Pancreas (tissue), 10 donors: ENCODE results near the gene NCF4. TPM values are rescaled to one million over a fixed set of nuclear protein-coding genes. Genes with fewer than 3 reads are reported as not detected.
A peak's percentile ranks its signal among the peaks of the same experiment; 100 is the strongest.

Source experiments
- ATAC-seq, 4 donors: fragments of 200-7000 bp; cut with Tn5 transposase; one replicate each; pipeline versions ENCODE4 v1.8.0 to v1.9.1; 2020; ENCODE audit warnings: mild to moderate bottlenecking in 4 of 4, moderate library complexity in 4 of 4
- DNase-seq, 6 donors: peaks; one replicate each; pipeline ENCODE4 v3.0.0-alpha.2; 2020
- FAIRE-seq: peaks from 2 replicates; lab custom pipeline; 2012; peaks lifted over from hg19 to GRCh38; lab: Jason Lieb, UNC
- H3K27ac ChIP-seq, 4 donors: fragments of 200-600 bp; sonication (generic); 1 replicate in 3 of 4; 2 replicates in 1 of 4; pipeline versions ENCODE4 v1.5.0 to v1.8.0; 2020
- H3K27me3 ChIP-seq, 4 donors: fragments of 200-600 bp; one replicate each; pipeline ENCODE4 v1.8.0; 2021
- H3K36me3 ChIP-seq, 3 donors: fragments of 200-600 bp; sonication (generic) in 1 of 3; one replicate each; pipeline versions ENCODE4 v1.5.0 to v1.8.0; 2020 to 2021
- H3K4me1 ChIP-seq, 3 donors: fragments of 200-600 bp; one replicate each; pipeline ENCODE4 v1.8.0; 2021
- H3K4me3 ChIP-seq, 4 donors: fragments of 200-600 bp; sonication (generic) in 2 of 4; one replicate each; pipeline versions ENCODE4 v1.5.0 to v1.8.0; 2020 to 2021
- H3K9me3 ChIP-seq, 4 donors: fragments of 200-600 bp; one replicate each; pipeline ENCODE4 v1.8.0; 2021
- WGBS, 2 donors: extraction: QIAGEN DNeasy Blood & Tissue Kit; methylation state at CpG; one replicate each; pipeline ENCODE4 v1.1.7; 2013; 5-methylcytosine and 5-hydroxymethylcytosine counted together
- intact Hi-C, 3 donors: fragments of 100-400 bp; cut with DNase I; formaldehyde crosslinking; loops; one replicate each; pipeline versions ENCODE4 v1.11.1 to v1.14.2; 2022
- polyA plus RNA-seq, 2 donors: library from polyadenylated mRNA; stranded (reverse); fragments of 200-250 nt; gene quantifications; one replicate each; pipeline ENCODE4 v1.2.3, GENCODE V29; 2013
- total RNA-seq, 6 donors: library from RNA; stranded (reverse); fragmentation: NEBNext Ultra II Directional in 4 of 6; extraction: Animal tissue kit (Norgen Biotek cat#: 25700) in 4 of 6; gene quantifications; one replicate each; pipeline versions ENCODE4 v1.2.1 to v1.2.4, GENCODE V29; 2021 to 2023
- TF ChIP-seq, protein P1 (sequence below), 4 donors: fragments of 200-600 bp; sonication (generic) in 3 of 4; IDR thresholded peaks; one replicate each; pipeline versions ENCODE4 v1.5.0 to v1.8.0; 2021; ENCODE audit warnings: antibody characterized with exemption in 4 of 4
- donor health status: healthy with polysubstance abuse.
- donor health status: DM: no; HTN: no; CAD: no; lungs with moderate emphysema.
- donor health status: DM: no; HTN: no; CAD: no.
- donor health status: control.
- donor health status: control.
- donor health status: Bipolar disorder and iron deficiency.
- donor health status: DM: yes; HTN: yes; CAD: no.
- donor health status: DM: no; HTN: no; CAD: no.
- donor health status: DM: no; HTN: no; CAD: no.
- donor health status: DM: yes; HTN: yes; CAD: no.

Gene NCF4
- total and polyA plus RNA-seq, 8 donors, result 0.32 to 7.1 (median 3.2) TPM

DNA sequence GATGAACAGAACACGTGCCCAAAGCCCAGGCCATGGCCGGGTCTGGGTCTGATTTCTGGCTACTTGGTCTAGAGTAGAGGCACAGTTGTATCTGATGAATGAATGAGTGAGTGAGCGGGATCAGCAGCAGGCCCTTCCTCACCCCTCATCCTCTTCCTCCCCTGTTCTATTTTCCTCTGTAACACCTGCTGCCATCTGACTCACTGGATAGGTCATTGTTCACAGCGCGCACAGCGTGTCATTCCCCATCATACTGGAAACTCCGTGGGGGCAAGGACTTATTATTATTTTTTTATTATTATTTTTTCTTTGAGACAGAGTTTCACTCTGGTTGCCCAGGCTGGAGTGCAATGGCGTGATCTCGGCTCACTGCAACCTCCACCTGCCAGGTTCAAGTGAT is 13.9 kb downstream of the NCF4 start:
- FAIRE-seq (no peak), DNase-seq (no peak), ATAC-seq (no peak)
- TF ChIP-seq, protein P1, sequence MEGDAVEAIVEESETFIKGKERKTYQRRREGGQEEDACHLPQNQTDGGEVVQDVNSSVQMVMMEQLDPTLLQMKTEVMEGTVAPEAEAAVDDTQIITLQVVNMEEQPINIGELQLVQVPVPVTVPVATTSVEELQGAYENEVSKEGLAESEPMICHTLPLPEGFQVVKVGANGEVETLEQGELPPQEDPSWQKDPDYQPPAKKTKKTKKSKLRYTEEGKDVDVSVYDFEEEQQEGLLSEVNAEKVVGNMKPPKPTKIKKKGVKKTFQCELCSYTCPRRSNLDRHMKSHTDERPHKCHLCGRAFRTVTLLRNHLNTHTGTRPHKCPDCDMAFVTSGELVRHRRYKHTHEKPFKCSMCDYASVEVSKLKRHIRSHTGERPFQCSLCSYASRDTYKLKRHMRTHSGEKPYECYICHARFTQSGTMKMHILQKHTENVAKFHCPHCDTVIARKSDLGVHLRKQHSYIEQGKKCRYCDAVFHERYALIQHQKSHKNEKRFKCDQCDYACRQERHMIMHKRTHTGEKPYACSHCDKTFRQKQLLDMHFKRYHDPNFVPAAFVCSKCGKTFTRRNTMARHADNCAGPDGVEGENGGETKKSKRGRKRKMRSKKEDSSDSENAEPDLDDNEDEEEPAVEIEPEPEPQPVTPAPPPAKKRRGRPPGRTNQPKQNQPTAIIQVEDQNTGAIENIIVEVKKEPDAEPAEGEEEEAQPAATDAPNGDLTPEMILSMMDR (IDR thresholded peaks at IDR 0.05), result no peak
- 81 to 91% methylated on average over 8 to 9 of the region's 9 CpGs for WGBS, 2 donors
- peaks cover 0 to 4% (median 0%) of the 10 kb centered on the region in 3 donors for H3K4me1 ChIP-seq
- no peaks in the 10 kb centered on the region for H3K36me3 ChIP-seq
- H3K9me3 ChIP-seq, result no peaks in the 10 kb centered on the region
- intact Hi-C loops, result loop anchor here in 1 of 3 donors (10.0 kb wide), 1 partner anchor 170 kb away; no protein-coding TSS in a partner anchor
- no peaks in the 10 kb centered on the region for H3K27me3 ChIP-seq
- peak overlapping the region in 1 of 4 donors; percentile 56 for H3K27ac ChIP-seq
- H3K4me3 ChIP-seq, result no peak overlapping the region

DNA sequence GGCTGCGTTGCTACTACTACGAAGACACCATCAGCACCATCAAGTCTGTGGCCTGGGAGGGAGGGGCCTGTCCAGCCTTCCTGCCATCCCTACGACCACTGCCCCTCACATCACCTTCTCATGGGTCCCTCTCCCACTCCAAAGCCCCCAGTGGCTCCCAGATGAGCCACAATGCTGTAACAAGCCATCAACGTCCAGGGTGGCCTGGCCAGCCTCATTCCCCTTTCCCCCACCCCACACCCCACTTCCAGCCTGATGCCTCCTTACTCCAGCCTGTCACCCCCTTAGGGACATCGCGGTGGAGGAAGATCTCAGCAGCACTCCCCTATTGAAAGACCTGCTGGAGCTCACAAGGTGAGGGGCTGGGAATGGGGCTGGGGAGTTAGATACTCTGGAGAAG is 14.9 kb downstream of the NCF4 start:
- H3K4me1 ChIP-seq, result peaks cover 0 to 4% (median 0%) of the 10 kb centered on the region in 3 donors
- FAIRE-seq (no peak), ATAC-seq (no peak), DNase-seq (no peak)
- H3K9me3 ChIP-seq, result no peaks in the 10 kb centered on the region
- no peak overlapping the region for H3K27ac ChIP-seq
- H3K36me3 ChIP-seq, result no peaks in the 10 kb centered on the region
- 66 to 78% methylated on average over 6 of the region's 6 CpGs for WGBS, 2 donors
- intact Hi-C loops, result loop anchor here in 1 of 3 donors (10.0 kb wide), 1 partner anchor 169 kb away; no protein-coding TSS in a partner anchor
- TF ChIP-seq, protein P1 (IDR thresholded peaks at IDR 0.05), result no peak
- H3K4me3 ChIP-seq, result no peak overlapping the region
- no peaks in the 10 kb centered on the region for H3K27me3 ChIP-seq

DNA sequence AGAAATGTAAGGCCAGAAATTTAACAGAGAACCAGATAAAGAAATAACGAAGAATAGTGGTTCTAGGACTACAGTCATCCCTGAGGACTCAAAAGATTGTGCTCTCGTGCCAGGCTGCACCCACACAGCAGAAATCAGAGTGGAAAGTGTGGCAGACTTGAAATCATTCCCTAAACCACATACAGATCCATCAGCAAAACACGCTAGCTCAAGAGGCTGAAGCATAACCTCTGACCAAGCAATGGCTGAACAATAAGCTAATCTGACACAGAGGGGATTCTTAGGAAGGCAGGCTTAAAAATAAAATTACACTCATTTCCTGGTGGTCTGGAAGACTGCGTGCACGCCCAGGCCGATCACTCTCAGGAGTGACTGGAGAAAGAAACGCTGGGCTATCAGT is 19.0 kb downstream of the NCF4 start:
- DNase-seq (no peak), ATAC-seq (no peak), FAIRE-seq (no peak)
- TF ChIP-seq, protein P1 (IDR thresholded peaks at IDR 0.05), result no peak
- no peak overlapping the region for H3K27ac ChIP-seq
- no peak overlapping the region for H3K4me3 ChIP-seq
- no peaks in the 10 kb centered on the region for H3K9me3 ChIP-seq
- intact Hi-C loops, result loop anchor here in 1 of 3 donors (10.0 kb wide), 1 partner anchor 165 kb away; no protein-coding TSS in a partner anchor
- H3K4me1 ChIP-seq, result no peaks in the 10 kb centered on the region
- no peaks in the 10 kb centered on the region for H3K27me3 ChIP-seq
- H3K36me3 ChIP-seq, result no peaks in the 10 kb centered on the region
- WGBS, 2 donors, result 75 to 84% methylated on average over 7 of the region's 7 CpGs

DNA sequence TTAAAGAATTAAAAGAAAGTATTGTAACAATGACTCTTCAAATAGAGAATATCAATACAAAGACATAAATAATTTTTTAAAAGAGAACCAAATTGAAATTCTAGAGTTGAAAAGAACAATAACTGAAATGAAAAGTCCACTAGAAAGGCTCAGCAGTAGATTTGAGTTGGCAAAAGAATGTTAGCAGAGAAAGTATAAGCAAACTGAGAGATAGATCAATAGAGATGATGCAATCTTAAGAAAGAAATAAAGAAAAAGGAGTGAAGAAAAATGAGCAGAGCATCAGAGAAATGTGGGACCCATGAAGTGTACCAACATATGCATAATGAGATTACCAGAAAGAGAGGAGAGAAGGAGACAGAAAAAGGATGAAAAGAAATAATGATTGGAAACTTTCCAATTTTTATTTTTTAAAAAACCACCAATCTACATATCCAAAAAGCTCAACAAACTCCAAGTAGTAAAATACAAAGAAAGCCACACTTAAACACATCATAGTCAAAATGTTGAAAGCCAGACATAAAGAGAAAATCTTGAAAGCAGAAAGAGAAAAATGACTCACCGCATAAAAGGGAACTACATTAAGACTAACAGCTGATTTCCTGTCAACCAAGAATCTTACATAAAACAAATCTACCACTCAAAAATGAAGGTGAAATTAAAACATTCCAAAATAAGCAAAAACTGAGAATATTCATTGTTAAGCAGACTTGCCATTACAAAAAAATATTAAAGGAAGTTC is 20.9 kb downstream of the NCF4 start:
- 89 to 93% methylated on average over 1 of the region's 1 CpG for WGBS, 2 donors
- Histone ChIP-seq H3K36me3 (no peaks in the 10 kb centered on the region), H3K4me3 (no peak overlapping the region), H3K4me1 (no peaks in the 10 kb centered on the region), H3K9me3 (no peaks in the 10 kb centered on the region), H3K27me3 (no peaks in the 10 kb centered on the region), H3K27ac (no peak overlapping the region)
- TF ChIP-seq, protein P1 (IDR thresholded peaks at IDR 0.05), result no peak
- no peak for DNase-seq
- FAIRE-seq, result no peak
- no peak for ATAC-seq
- intact Hi-C loops, result no loop called here
